ENCODE measurements around the gene GLIPR1L2. TPM values are rescaled to one million over a fixed set of nuclear protein-coding genes. Genes with fewer than 3 reads are reported as not detected.

The GLIPR1L2 gene
- not detected in 2 replicates for total RNA-seq (2014; rRNA removed)
- Bru-seq, nascent RNA = percentile 20 among the genes with signal in this experiment
- percentile 15 among the genes with signal in this experiment for BruChase-seq, experiment 1, labeled RNA remaining after a 6-hour chase
- BruChase-seq, experiment 2, labeled RNA remaining after a 2-hour chase = percentile 18 among the genes with signal in this experiment
- long read RNA-seq, partial matches to known transcripts = 0 of 2 reads
- long read RNA-seq, other reads (novel, unspliced or antisense) = 0 of 2 reads

- Histone ChIP-seq H3K36me3 (ENCODE audit: low read depth, low read length) (no peaks in the 10 kb centered on the region), H3K79me2 (ENCODE audit: low read length) (no peaks in the 10 kb centered on the region), H3K4me2 (ENCODE audit: low read length) (peak within 1 kb of the TSS; percentile 94), H3F3A (ENCODE audit: low read length, unreplicated experiment) (no peaks in the 10 kb centered on the region), H3K9me2 (replicated peaks; ENCODE audit: low read length) (no peaks in the 10 kb centered on the region), H3K9me3 (ENCODE audit: low read length) (no peaks in the 10 kb centered on the region), H3K4me1 (ENCODE audit: insufficient read depth, low read length) (peaks cover 31% of the 10 kb centered on the region), H3K27ac (ENCODE audit: low read length) (peak within 1 kb of the TSS; percentile 54), H3K9ac (ENCODE audit: low read length) (peak within 1 kb of the TSS; percentile 78), H4K20me1 (ENCODE audit: low read length) (no peaks in the 10 kb centered on the region), H3K27me3 (ENCODE audit: low read length) (no peaks in the 10 kb centered on the region), H3K4me3 (ENCODE audit: low read length) (peak within 1 kb of the TSS; percentile 79), H2AFZ (ENCODE audit: low read length) (peak within 1 kb of the TSS; percentile 99)
- intact Hi-C loops (cut with micrococcal nuclease) = loop anchor here (1.0 to 5.0 kb wide), 4 partner anchors 56 to 114 kb away; partner anchors contain the start of genes CAPS2, GLIPR1 and GLIPR1L1
- ChIA-PET CTCF (interaction anchor here (0.5 to 1.0 kb wide), 7 partner anchors 15 to 692 kb away, joined by 3 to 7 read pairs (median 4); no protein-coding TSS in a partner anchor), POLR2A (ENCODE audit: unreplicated experiment) (interaction anchor here (0.6 to 1.0 kb wide), 3 partner anchors 89 to 854 kb away, joined by 3 to 11 read pairs (median 4); partner anchors contain the start of genes ATXN7L3B and GLIPR1)
- peak; percentile 95 for ATAC-seq
- TSS peak; percentile 96 for BruUV-seq (replicated peaks)
- peak; percentile 99 for DNase-seq
- TF ChIP-seq EZH2phosphoT487 (IDR thresholded peaks at IDR 0.05; ENCODE audit: borderline replicate concordance, low read length) (no peak), CTCF (conservative IDR thresholded peaks at IDR 0.05; ENCODE audit: low read depth, low read length) (peak; percentile 90), EZH2 (IDR thresholded peaks at IDR 0.05; ENCODE audit: low read length, unreplicated experiment) (no peak)
These were observed at the start of gene GLIPR1L2 for GRCh38 chr12:75390899-75391538. GLIPR1L2 (plus strand) TSS chr12:75391089; CDS start chr12:75391117, 28 bp downstream.

- no peak overlapping the region for H3K4me3 ChIP-seq (ENCODE audit: low read length)
- no peaks in the 10 kb centered on the region for H3K79me2 ChIP-seq (ENCODE audit: low read length)
- no peak overlapping the region for H2AFZ ChIP-seq (ENCODE audit: low read length)
- no peaks in the 10 kb centered on the region for H3K27me3 ChIP-seq (ENCODE audit: low read length)
- DNase-seq (peak; percentile 19), ATAC-seq (no peak)
- no peaks in the 10 kb centered on the region for H4K20me1 ChIP-seq (ENCODE audit: low read length)
- H3K9me2 ChIP-seq (replicated peaks; ENCODE audit: low read length) = no peaks in the 10 kb centered on the region
- H3F3A ChIP-seq (ENCODE audit: low read length, unreplicated experiment) = no peaks in the 10 kb centered on the region
- no TSS peak for BruUV-seq (replicated peaks)
- no peaks in the 10 kb centered on the region for H3K36me3 ChIP-seq (ENCODE audit: low read depth, low read length)
- ChIA-PET POLR2A (ENCODE audit: unreplicated experiment) (no interaction called here), CTCF (no interaction called here)
- no peak overlapping the region for H3K27ac ChIP-seq (ENCODE audit: low read length)
- no peak for TF ChIP-seq EZH2phosphoT487 (IDR thresholded peaks at IDR 0.05; ENCODE audit: borderline replicate concordance, low read length)
- no peak for TF ChIP-seq CTCF (conservative IDR thresholded peaks at IDR 0.05; ENCODE audit: low read depth, low read length)
- no peak for TF ChIP-seq EZH2 (IDR thresholded peaks at IDR 0.05; ENCODE audit: low read length, unreplicated experiment)
- intact Hi-C loops (cut with micrococcal nuclease) = no loop called here
- H3K9me3 ChIP-seq (ENCODE audit: low read length) = no peaks in the 10 kb centered on the region
- H3K4me1 ChIP-seq (ENCODE audit: insufficient read depth, low read length) = peaks cover 11% of the 10 kb centered on the region
- H3K9ac ChIP-seq (ENCODE audit: low read length) = no peak overlapping the region
- no peak overlapping the region for H3K4me2 ChIP-seq (ENCODE audit: low read length)
These were observed 49.0 kb upstream of the GLIPR1L2 start for GRCh38 chr12:75341873-75342272.

Measured in PC-3 (cell line).